GM19043 (cell line): ENCODE measurements around the gene ARAP3.
A peak's percentile ranks its signal among the peaks of the same experiment; 100 is the strongest.

Source experiments
- ATAC-seq: cut with Tn5 transposase; IDR thresholded peaks from one replicate; pipeline ENCODE4 v1.9.1; 2021; ENCODE audit warnings: low read depth; ENCODE audit not compliant: unreplicated experiment

ARAP3 gene

DNA sequence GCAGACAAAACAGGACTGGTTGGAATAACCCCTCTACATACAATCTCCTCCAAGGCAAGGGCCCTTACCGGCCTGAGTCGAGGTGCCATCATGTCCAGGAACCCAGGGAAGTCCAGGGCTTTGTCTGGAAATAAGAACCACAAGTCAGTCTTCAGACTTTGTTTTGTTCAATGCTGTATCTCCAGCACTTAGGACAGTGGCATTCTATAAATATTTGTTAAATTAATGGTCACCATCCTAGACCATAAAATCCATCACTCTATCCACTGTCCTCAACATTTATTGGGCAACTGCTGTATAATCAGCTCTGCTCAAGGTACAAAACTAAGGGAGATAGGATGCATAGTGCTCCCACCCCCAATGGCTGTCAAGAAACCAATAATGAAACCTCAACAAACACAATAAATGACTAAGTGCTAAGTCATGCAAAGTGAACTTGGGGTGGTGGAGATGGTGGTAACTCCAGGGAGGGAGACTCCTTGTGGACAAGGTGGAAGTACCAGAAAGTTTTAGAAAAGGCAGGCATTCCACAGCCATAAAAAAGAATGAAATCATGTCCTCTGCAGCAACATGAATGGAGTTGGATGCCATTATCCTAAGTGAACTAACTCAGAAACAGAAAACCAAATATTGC, 40.3 kb downstream of the ARAP3 start:
- peak; percentile 42 for ATAC-seq

- ATAC-seq = no peak
Observed at GRCh38 chr5:141640698-141641097, 41.3 kb downstream of the ARAP3 start.

DNA sequence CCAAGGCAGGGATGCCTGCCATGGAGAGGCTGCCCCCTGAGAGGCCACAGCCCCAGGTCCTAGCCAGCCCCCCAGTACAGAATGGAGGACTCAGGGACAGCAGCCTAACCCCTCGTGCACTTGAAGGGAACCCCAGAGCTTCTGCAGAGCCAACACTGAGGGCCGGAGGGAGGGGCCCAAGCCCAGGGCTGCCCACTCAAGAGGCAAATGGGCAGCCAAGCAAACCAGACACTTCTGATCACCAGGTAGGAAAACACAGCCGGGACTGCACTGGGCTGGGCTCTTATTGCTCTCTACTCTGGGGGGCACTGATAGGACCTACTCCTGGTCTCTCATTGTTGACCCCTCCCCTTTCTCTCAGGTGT, 42.0 kb downstream of the ARAP3 start:
- no peak for ATAC-seq

DNA sequence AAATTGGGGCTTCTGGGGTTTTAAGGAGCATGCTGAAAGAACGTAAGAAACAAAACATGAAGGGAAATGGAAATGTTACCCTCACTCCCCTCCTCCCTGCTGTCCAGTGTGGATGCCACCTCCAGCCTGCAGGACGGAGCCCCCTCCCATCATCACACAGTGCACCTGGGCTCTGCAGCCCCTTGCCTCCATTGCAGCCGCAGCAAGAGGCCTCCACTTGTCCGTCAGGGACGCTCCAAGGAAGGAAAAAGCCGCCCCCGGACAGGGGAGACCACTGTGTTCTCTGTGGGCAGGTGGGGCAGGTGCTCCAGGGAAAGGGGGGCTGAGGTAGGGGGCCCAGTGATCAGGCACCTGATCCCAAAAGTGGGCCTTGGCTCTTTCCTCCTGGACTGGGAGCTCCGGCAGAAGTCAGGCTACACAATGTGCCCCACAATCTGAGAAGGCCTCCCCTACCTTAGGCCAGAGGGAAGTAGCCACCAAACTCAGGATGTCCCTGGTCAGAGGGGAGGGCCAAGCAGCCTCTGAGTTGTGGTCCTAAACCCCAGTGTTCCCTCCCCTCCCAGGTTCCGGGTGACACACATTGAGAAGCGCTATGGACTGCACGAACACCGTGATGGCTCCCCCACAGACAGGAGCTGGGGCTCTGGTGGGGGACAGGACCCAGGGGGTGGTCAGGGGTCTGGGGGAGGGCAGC, 42.5 kb downstream of the ARAP3 start:
- no peak for ATAC-seq

GRCh38 chr5:141638771-141639170, 43.3 kb downstream of the ARAP3 start:
- ATAC-seq = no peak

- ATAC-seq = no peak
Observed at GRCh38 chr5:141637767-141638419, 44.1 kb downstream of the ARAP3 start.

- ATAC-seq = peak; percentile 3
Observed at GRCh38 chr5:141637123-141637766, 44.8 kb downstream of the ARAP3 start.

DNA sequence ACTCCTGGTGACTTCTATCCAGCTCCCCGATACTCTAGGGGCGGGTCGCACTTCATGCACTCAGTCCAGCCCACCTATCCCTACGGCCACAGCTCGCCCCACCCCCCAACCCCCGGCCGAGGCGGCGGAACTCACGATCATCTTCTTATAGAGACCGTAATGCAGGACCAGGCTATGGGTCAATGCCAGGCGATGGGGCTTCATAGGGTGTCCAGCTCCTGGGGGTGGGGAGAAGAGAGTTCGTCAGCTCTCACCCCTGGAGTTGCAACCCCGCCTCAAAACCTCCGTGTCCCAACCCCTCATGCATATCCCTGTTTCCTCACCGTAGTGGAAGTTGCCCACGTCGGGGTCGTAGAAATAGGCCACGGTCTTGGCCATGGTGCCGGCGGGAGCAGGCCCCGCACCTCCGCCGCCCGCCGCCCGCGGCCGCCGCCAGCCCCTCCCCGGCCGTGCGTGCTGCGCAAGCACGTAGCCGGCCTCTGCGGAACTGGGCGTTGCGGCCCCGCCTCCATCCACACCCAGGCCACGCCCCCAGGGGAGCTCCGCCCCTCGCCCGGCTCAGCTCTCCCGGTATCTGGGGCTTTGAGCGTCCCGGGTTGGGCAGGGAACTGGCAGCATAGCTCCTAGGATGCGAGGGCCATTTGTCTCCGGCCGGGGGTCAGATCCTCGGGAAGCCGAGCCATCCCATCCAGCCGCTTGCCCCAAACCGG, 45.5 kb downstream of the ARAP3 start, which contains the start of the genes HDAC3 and RELL2:
HDAC3 (minus strand) TSS at position 437 of the 710 bp plus-strand sequence; CDS start at position 378, 59 bp downstream.
RELL2 (plus strand) TSS at position 585 of the 710 bp plus-strand sequence. CDS start 1,229 bp downstream, outside the sequence.
- ATAC-seq = peak; percentile 67

- no peak for ATAC-seq
Observed at GRCh38 chr5:141636106-141636412, 46.0 kb downstream of the ARAP3 start.

DNA sequence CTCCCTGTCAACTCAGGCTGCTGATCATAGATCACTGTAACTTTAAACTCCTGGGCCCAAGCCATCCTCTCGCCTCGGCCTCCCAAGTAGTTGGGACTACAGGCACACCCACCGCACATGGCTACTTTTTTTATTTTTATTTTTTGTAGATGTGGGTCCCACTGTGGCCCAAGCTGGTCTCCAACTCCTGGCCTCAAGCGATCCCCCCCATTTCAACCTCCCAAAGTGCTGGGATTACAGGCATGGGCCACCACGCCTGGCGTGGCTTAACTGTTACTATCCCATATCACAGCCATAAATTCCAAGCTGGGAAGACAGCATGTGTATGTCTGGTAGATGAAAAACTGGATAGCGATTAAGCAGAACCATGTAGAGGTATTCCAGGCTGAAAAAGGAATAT, 46.4 kb downstream of the ARAP3 start:
- no peak for ATAC-seq

GRCh38 chr5:141634720-141635119, 47.3 kb downstream of the ARAP3 start:
- ATAC-seq = no peak

GRCh38 chr5:141633871-141634561, 48.0 kb downstream of the ARAP3 start:
- ATAC-seq = peak; percentile 74

GRCh38 chr5:141632650-141633049, 49.4 kb downstream of the ARAP3 start:
- ATAC-seq = no peak

GRCh38 chr5:141630570-141631140, 51.4 kb downstream of the ARAP3 start:
- no peak for ATAC-seq

DNA sequence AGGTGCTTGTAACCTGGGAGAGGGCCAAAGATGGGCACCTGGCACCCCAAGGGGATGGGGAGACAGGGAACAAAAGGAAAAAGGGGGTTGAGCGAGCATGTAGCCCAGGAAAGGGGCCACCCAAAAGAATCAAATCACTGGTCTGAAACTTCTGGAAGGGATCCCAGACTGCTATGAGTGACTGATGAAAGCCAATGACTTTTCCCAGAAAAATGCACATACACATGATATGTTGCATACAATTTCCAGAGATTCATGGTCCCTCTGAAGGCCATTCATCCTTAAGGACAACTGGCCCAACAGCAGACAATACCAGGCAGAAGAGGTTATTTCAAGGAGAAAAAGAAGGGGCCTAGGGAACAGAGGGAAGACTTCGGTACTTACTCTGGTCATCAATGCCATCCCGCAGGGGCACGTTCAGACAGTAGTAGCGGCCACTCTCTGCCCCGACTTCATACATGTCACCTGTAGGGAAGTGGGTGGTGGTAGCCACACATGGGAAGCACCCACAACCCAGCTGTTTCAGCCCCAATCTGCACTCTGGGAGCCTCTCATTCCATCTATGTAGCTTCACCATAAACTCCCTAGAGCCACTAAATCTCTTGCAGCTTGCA, 53.7 kb downstream of the ARAP3 start:
- ATAC-seq = no peak

- ATAC-seq = no peak
Observed at GRCh38 chr5:141623611-141624010, 58.4 kb downstream of the ARAP3 start.

DNA sequence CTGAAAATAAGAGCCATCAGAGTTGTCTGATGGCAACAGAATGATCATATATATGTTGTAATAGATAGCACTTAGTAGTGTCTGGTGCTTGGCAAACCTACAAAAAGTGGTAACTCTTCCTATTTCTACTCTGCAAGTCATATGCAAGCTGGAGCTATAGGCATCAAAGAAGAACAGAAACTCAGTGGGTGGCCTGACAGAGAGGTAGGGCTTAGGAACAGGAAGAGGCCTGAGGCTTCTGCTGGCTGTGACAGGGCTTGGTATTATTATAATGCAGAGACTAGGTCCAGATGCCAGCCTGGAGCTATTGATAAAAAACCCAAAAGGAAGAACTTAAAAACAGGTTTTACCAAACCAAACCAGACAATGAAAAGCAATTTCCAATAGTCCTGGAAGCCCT, 58.8 kb downstream of the ARAP3 start:
- ATAC-seq = peak; percentile 41

GRCh38 chr5:141618804-141619554, 63.1 kb downstream of the ARAP3 start, which contains the start of gene DIAPH1:
DIAPH1 (minus strand) TSS chr5:141619000; CDS start chr5:141618914, 86 bp downstream.
- ATAC-seq = peak; percentile 79
